Stimulated activated CD4-positive, alpha-beta T cell treated with anti-CD3 and anti-CD28 coated beads, Interleukin-2, amount 100 ng/mL, for 24 hours (primary cell): Measurements from ENCODE around the gene SLC33A1.
A peak's percentile ranks its signal among the peaks of the same experiment; 100 is the strongest.
"Not testable (repeated sequence)": the region's sequence is repeated elsewhere in the genome, so short reads cannot be mapped to it uniquely, and the experiment has no call there.

Source experiments
- DNase-seq, 2 donors: peaks; one replicate each; pipeline ENCODE4 v3.0.0-alpha.2; 2020

Gene SLC33A1

GRCh38 chr3:155861476-155862183, 7.4 kb upstream of the SLC33A1 start:
- DNase-seq, result no peak

- not testable (repeated sequence) for DNase-seq
Observed at GRCh38 chr3:155860424-155860823, 6.2 kb upstream of the SLC33A1 start.

- no peak for DNase-seq
Observed at GRCh38 chr3:155859859-155860258, 5.6 kb upstream of the SLC33A1 start.

GRCh38 chr3:155853214-155854140, 750 bp downstream of the SLC33A1 start:
- DNase-seq, result peak in 1 of 2 donors; percentile 34

GRCh38 chr3:155852341-155852740, 1.9 kb downstream of the SLC33A1 start:
- no peak for DNase-seq

GRCh38 chr3:155849404-155849803, 4.8 kb downstream of the SLC33A1 start:
- not testable (repeated sequence) for DNase-seq

GRCh38 chr3:155847993-155848392, 6.2 kb downstream of the SLC33A1 start:
- no peak for DNase-seq

GRCh38 chr3:155846119-155846518, 8.1 kb downstream of the SLC33A1 start:
- no peak for DNase-seq

GRCh38 chr3:155843569-155843968, 10.7 kb downstream of the SLC33A1 start:
- no peak for DNase-seq

GRCh38 chr3:155835341-155836071, 18.7 kb downstream of the SLC33A1 start:
- no peak for DNase-seq

- not testable (repeated sequence) for DNase-seq
Observed at GRCh38 chr3:155828490-155829098, 25.6 kb downstream of the SLC33A1 start.

GRCh38 chr3:155815030-155815545, 39.1 kb downstream of the SLC33A1 start:
- DNase-seq, result no peak

GRCh38 chr3:155813224-155813623, 41.0 kb downstream of the SLC33A1 start:
- not testable (repeated sequence) for DNase-seq

GRCh38 chr3:155809181-155809580, 45.0 kb downstream of the SLC33A1 start:
- DNase-seq, result no peak

- DNase-seq, result no peak
Observed at GRCh38 chr3:155807823-155808222, 46.4 kb downstream of the SLC33A1 start.

GRCh38 chr3:155805802-155806618, 48.2 kb downstream of the SLC33A1 start, which contains the start of gene C3orf33:
Gene C3orf33, minus strand, starts transcription at chr3:155806278. Its CDS starts 26 bp downstream, at chr3:155806252.
- peak; percentile 78 to 81 for DNase-seq

GRCh38 chr3:155805204-155805801, 48.9 kb downstream of the SLC33A1 start:
- DNase-seq, result peak; percentile 26 to 67

- no peak for DNase-seq
Observed at GRCh38 chr3:155804323-155804722, 49.9 kb downstream of the SLC33A1 start.

GRCh38 chr3:155792532-155792931, 61.7 kb downstream of the SLC33A1 start:
- no peak for DNase-seq

- no peak for DNase-seq
Observed at GRCh38 chr3:155791190-155791589, 63.0 kb downstream of the SLC33A1 start.
